ENCODE measurements around the gene DESI2.
"Not testable (repeated sequence)": the region's sequence is repeated elsewhere in the genome, so short reads cannot be mapped to it uniquely, and the experiment has no call there.

The DESI2 gene

GRCh38 chr1:244705261-244706234 lies 52.6 kb downstream of the DESI2 start:
- DNase-seq (ENCODE audit: low spot score) = no peak

- DNase-seq (ENCODE audit: low spot score) = no peak
Measured at GRCh38 chr1:244709076-244709475, 56.1 kb downstream of the DESI2 start.

- DNase-seq (ENCODE audit: low spot score) = no peak
Measured at GRCh38 chr1:244709476-244710368, 56.8 kb downstream of the DESI2 start.

- no peak for DNase-seq (ENCODE audit: low spot score)
Measured at GRCh38 chr1:244710474-244711062, 57.6 kb downstream of the DESI2 start.

GRCh38 chr1:244712669-244713068 lies 59.7 kb downstream of the DESI2 start:
- no peak for DNase-seq (ENCODE audit: low spot score)

- no peak for DNase-seq (ENCODE audit: low spot score)
Measured at GRCh38 chr1:244713332-244713731, 60.4 kb downstream of the DESI2 start.

GRCh38 chr1:244727871-244728474 lies 75.0 kb downstream of the DESI2 start:
- no peak for DNase-seq (ENCODE audit: low spot score)

GRCh38 chr1:244730153-244730933 lies 77.4 kb downstream of the DESI2 start:
- peak; percentile 43 for DNase-seq (ENCODE audit: low spot score)

GRCh38 chr1:244730934-244731434 lies 78.1 kb downstream of the DESI2 start:
- peak; percentile 39 for DNase-seq (ENCODE audit: low spot score)

GRCh38 chr1:244731651-244732050 lies 78.7 kb downstream of the DESI2 start:
- no peak for DNase-seq (ENCODE audit: low spot score)

GRCh38 chr1:244732851-244733450 lies 80.0 kb downstream of the DESI2 start:
- no peak for DNase-seq (ENCODE audit: low spot score)

- no peak for DNase-seq (ENCODE audit: low spot score)
Measured at GRCh38 chr1:244735404-244735803, 82.5 kb downstream of the DESI2 start.

- no peak for DNase-seq (ENCODE audit: low spot score)
Measured at GRCh38 chr1:244735876-244736561, 83.1 kb downstream of the DESI2 start.

GRCh38 chr1:244739140-244739539 lies 86.2 kb downstream of the DESI2 start:
- not testable (repeated sequence) for DNase-seq (ENCODE audit: low spot score)

GRCh38 chr1:244740027-244740617 lies 87.2 kb downstream of the DESI2 start:
- not testable (repeated sequence) for DNase-seq (ENCODE audit: low spot score)

GRCh38 chr1:244741692-244742091 lies 88.8 kb downstream of the DESI2 start:
- no peak for DNase-seq (ENCODE audit: low spot score)

GRCh38 chr1:244749230-244750016 lies 96.5 kb downstream of the DESI2 start:
- no peak for DNase-seq (ENCODE audit: low spot score)

GRCh38 chr1:244751271-244751895 lies 98.5 kb downstream of the DESI2 start:
- DNase-seq (ENCODE audit: low spot score) = no peak
